Kidney tubule cell (primary cell): ENCODE data around the gene IMP3.
"Not testable (repeated sequence)": the region's sequence is repeated elsewhere in the genome, so short reads cannot be mapped to it uniquely, and the experiment has no call there.

ENCODE experiments used
- DNase-seq: peaks from one replicate; pipeline ENCODE4 v3.0.0-alpha.2; 2018; ENCODE audit warnings: low spot score

IMP3 gene, protein sequence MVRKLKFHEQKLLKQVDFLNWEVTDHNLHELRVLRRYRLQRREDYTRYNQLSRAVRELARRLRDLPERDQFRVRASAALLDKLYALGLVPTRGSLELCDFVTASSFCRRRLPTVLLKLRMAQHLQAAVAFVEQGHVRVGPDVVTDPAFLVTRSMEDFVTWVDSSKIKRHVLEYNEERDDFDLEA

GRCh38 chr15:75639709-75640482 lies at the start of gene IMP3:
TSS of gene IMP3 (minus strand) at chr15:75640224. CDS start at chr15:75640168, 56 bp downstream.
- peak; percentile 97 for DNase-seq

- not testable (repeated sequence) for DNase-seq
Measured at GRCh38 chr15:75689429-75689828, 49.4 kb upstream of the IMP3 start.

DNA sequence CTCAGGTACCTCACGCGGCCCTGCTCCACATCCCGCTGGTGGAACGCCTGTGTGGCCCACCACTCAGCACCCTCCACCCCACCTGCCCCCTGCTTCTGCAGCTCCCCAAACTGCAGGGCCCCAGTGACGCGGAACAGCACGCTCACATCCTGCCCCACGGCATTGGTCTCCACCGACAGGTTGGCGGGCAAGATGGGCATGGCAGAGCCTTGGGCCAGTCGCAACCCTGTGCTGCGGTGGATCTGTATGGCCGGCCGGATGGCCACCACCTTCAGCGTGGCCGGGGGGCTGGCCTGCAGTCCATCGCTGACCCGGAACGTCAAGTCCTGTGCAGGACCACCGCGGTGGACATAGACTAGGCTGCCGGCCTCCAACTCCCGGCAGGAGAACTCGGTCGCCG lies 48.8 kb upstream of the IMP3 start:
- no peak for DNase-seq

- no peak for DNase-seq
Measured at GRCh38 chr15:75688278-75688557, 48.2 kb upstream of the IMP3 start.

- no peak for DNase-seq
Measured at GRCh38 chr15:75687486-75688277, 47.7 kb upstream of the IMP3 start.

DNA sequence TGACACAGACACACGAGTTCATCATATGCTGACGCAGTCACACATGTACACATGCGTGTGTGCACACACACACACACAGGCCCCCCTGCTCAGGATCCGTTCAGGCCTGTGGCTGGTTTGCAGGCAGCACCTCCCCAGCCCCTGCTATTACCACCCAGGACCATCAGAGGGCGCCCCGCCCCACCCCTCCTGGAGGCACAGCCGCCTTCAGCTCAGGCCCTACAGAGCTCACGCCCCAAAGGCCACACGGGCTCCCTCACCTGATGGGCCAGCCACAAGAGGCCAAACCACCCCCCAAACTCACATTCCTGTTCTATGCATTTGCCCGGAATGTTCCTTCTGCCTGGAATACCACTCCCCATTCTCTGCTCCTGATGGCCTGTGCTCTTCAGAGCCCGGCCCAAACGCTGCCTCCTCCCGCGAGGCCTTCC lies 46.2 kb upstream of the IMP3 start:
- DNase-seq = peak; percentile 56

- DNase-seq = no peak
Measured at GRCh38 chr15:75685195-75685594, 45.2 kb upstream of the IMP3 start.

DNA sequence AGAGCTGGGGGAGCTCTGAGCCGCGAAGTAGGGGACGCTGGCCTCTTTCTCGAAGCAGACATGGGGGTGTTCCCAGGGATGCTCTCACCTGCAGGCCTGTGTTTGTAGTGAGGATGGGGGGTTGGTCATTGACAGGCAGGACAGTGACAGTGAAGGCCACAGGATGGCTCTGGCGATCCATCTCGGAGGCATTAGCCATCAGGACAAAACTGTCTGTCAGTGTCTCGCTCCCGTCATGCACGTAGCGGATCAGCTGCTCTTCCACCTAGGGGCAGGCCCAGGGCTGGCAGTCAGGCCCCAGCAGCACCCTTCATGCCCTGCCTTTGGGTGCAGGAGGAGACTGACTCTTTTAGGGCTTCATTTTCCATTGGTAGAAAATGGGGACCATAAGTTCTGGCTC lies 44.6 kb upstream of the IMP3 start:
- no peak for DNase-seq

- DNase-seq = peak; percentile 61
Measured at GRCh38 chr15:75683646-75684312, 43.8 kb upstream of the IMP3 start.

DNA sequence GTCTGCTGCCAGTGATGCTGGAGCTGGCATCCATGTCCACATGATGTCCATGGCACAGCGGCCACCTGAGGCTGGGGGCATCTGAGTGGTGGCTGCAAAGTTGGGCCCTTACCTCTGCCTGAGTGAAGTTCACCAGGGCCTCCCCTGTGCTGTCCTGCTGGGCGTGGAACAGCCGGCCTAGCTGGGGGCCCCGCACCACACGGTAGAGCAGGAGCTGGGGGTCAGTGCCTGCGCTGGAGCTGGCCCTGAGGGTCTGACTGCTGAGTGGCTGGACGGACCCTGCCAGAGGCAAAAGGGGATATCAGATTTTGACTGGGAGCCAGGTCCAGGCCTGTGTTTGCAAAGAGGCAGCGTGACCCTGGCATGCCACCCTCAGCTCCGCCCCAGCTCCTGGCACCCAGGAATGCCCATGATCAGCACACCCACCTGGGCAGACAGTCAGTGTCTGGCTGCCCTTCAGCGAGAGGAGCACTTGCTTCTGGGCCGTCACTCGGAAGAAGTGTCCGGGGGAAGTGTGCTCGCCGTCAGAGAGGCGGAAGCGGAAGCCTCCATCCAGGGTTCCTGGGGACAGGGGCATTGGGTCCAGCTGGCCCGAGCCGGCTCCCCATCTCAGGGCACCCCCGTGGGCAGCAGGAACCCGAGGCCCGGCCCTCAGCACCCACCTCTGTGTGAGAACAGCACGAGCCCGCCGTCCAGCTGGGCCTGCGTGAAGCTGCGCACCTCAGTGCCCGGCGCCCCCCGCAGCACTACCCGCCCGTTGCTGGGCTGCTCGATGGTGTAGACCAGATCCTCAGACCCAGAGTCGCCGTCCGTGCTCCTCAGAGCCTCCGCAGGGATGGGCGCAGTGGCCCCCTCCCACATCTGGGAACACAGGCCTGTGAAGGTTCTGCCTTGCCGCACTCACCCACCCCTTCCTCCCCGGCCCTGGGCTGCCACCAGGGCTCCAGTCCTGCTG lies 42.4 kb upstream of the IMP3 start:
- DNase-seq = no peak

- no peak for DNase-seq
Measured at GRCh38 chr15:75680007-75680789, 40.2 kb upstream of the IMP3 start.

GRCh38 chr15:75678324-75678690 lies 38.3 kb upstream of the IMP3 start:
- not testable (repeated sequence) for DNase-seq

- no peak for DNase-seq
Measured at GRCh38 chr15:75677465-75678323, 37.7 kb upstream of the IMP3 start.

GRCh38 chr15:75676688-75677464 lies 36.9 kb upstream of the IMP3 start:
- no peak for DNase-seq

- DNase-seq = no peak
Measured at GRCh38 chr15:75675579-75676404, 35.8 kb upstream of the IMP3 start.

- DNase-seq = no peak
Measured at GRCh38 chr15:75674366-75674765, 34.3 kb upstream of the IMP3 start.

- DNase-seq = no peak
Measured at GRCh38 chr15:75673426-75674235, 33.6 kb upstream of the IMP3 start.
